Ascending aorta (tissue), 2 donors: Measurements from ENCODE around the gene SLC25A12. TPM values are rescaled to one million over a fixed set of nuclear protein-coding genes. Genes with fewer than 3 reads are reported as not detected.
"Not testable (repeated sequence)": the region's sequence is repeated elsewhere in the genome, so short reads cannot be mapped to it uniquely, and the experiment has no call there.

Experiments used
- DNase-seq, 2 donors: peaks; one replicate each; pipeline ENCODE4 v3.0.0-alpha.2; 2019; ENCODE audit warnings: low spot score in 2 of 2
- H3K27ac ChIP-seq, 2 donors: fragments of 200-600 bp; sonication (generic); one replicate each; pipeline ENCODE4 v1.5.1; 2016 to 2017; ENCODE audit warnings: mild to moderate bottlenecking in 1 of 2
- H3K27me3 ChIP-seq: fragments of 200-600 bp; sonication (generic); one replicate; pipeline ENCODE4 v1.5.1; 2017
- H3K36me3 ChIP-seq, 2 donors: fragments of 200-600 bp; sonication (generic); one replicate each; pipeline ENCODE4 v1.5.1; 2016
- H3K4me1 ChIP-seq, 2 donors: fragments of 200-600 bp; sonication (generic); one replicate each; pipeline ENCODE4 v1.5.1; 2016 to 2017; ENCODE audit warnings: mild to moderate bottlenecking in 1 of 2
- H3K4me3 ChIP-seq, 2 donors: fragments of 200-600 bp; sonication (generic); one replicate each; pipeline ENCODE4 v1.5.1; 2016 to 2017; ENCODE audit warnings: mild to moderate bottlenecking in 1 of 2
- H3K9me3 ChIP-seq, 2 donors: fragments of 200-600 bp; sonication (generic); one replicate each; pipeline ENCODE4 v1.5.1; 2016
- CTCF ChIP-seq, 3 experiments: fragments of 200-600 bp in 2 of 3; fragments of 450-650 bp in 1 of 3; sonication (generic) in 2 of 3; IDR thresholded peaks; one replicate each; pipeline ENCODE4 v1.5.1; 2016 to 2019; ENCODE audit warnings: antibody characterized with exemption in 3 of 3, mild to moderate bottlenecking in 1 of 3, moderate library complexity in 1 of 3
- intact Hi-C: fragments of 100-400 bp; cut with DNase I; formaldehyde crosslinking; loops from one replicate; pipeline ENCODE4 v1.15.1; 2023
- total RNA-seq: library from RNA; depleted of rRNA; stranded (reverse); fragments of >200 nt; gene quantifications from one replicate; pipeline ENCODE4 v1.1.0, GENCODE V29; 2016

The SLC25A12 gene
- total RNA-seq, 1 donor from 2014 or later = 11.9 TPM

GRCh38 chr2:171913517-171913916 lies 19.5 kb upstream of the SLC25A12 start:
- no peak overlapping the region for H3K27ac ChIP-seq
- intact Hi-C loops = no loop called here
- TF ChIP-seq CTCF (IDR thresholded peaks at IDR 0.05) = no peak
- no peaks in the 10 kb centered on the region for H3K4me1 ChIP-seq
- H3K27me3 ChIP-seq = no peaks in the 10 kb centered on the region
- DNase-seq = no peak
- H3K4me3 ChIP-seq = no peak overlapping the region
- H3K9me3 ChIP-seq = no peaks in the 10 kb centered on the region
- no peaks in the 10 kb centered on the region for H3K36me3 ChIP-seq

GRCh38 chr2:171910494-171910893 lies 16.4 kb upstream of the SLC25A12 start:
- Histone ChIP-seq H3K9me3 (no peaks in the 10 kb centered on the region), H3K4me3 (no peak overlapping the region), H3K27me3 (no peaks in the 10 kb centered on the region), H3K36me3 (no peaks in the 10 kb centered on the region), H3K27ac (no peak overlapping the region), H3K4me1 (no peaks in the 10 kb centered on the region)
- no peak for DNase-seq
- TF ChIP-seq CTCF (IDR thresholded peaks at IDR 0.05) = no peak
- intact Hi-C loops = no loop called here

DNA sequence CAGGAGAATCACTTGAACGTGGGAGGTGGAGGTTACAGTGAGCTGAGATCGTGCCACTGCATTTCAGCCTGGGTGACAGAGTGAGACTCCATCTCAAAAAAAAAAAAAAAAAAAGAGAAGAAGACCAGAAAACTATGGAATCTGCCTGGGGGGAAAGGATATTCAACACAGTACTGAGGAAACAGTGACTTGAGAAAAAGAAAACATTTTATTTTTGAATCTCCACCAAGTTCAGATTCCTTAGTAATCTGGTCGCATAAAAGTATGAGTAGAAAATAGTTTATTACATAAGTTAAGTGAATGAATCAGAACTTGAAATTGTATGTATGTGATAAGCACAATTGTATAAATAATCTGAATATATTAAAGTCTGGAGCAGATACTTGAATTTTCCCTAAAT lies 15.2 kb upstream of the SLC25A12 start:
- no peak for TF ChIP-seq CTCF (IDR thresholded peaks at IDR 0.05)
- no peaks in the 10 kb centered on the region for H3K4me1 ChIP-seq
- H3K4me3 ChIP-seq = no peak overlapping the region
- H3K27ac ChIP-seq = no peak overlapping the region
- DNase-seq = no peak
- H3K36me3 ChIP-seq = no peaks in the 10 kb centered on the region
- no peaks in the 10 kb centered on the region for H3K27me3 ChIP-seq
- intact Hi-C loops = no loop called here
- H3K9me3 ChIP-seq = no peaks in the 10 kb centered on the region

DNA sequence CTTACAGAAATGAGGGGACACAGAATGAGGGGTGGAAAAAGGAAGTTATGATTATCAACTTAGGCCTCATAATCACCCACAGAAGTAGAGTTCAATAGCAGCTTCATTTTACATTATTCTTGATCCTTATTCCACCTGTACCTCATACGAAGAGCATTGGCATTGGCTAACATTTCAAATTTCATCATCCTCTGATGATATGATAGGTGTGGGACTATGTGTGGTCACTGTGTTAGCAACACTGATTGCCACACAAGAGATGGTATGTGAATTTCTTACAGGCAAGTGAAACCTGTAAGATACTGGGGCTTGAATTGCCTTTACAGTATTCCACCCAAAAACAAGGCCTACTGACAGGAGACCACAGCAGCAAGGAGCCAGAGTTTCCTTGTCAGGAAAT lies 14.2 kb upstream of the SLC25A12 start:
- Histone ChIP-seq H3K27ac (no peak overlapping the region), H3K9me3 (no peaks in the 10 kb centered on the region), H3K4me1 (no peaks in the 10 kb centered on the region), H3K4me3 (no peak overlapping the region), H3K27me3 (no peaks in the 10 kb centered on the region), H3K36me3 (no peaks in the 10 kb centered on the region)
- no peak for DNase-seq
- TF ChIP-seq CTCF (IDR thresholded peaks at IDR 0.05) = no peak
- intact Hi-C loops = no loop called here

DNA sequence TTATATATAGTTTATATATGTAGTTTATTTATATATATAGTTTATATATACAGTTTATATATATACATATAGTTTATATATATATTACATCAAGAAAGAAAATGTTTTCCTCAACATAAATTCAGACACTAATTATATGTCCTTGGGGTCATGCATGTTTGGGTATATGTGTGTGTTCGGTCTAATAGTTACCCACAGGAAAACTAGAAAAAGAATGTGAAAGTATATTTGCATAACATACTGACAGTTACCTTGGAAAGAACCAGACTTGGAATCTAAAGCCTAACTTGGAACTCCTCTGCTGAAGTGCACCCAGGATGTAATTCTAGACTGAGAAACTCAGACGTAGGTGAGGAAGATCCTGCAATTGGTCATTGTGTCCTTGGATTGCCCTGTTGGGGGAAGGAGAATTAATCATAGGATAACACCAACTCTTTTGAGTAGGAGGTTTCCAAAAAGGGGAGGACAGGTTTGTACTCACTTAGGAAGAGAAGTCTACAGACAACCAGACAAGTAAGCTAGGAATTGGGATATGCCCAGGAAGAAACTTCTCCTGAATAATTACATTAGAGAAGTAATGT lies 8.9 kb upstream of the SLC25A12 start:
- no peaks in the 10 kb centered on the region for H3K27me3 ChIP-seq
- no peak overlapping the region for H3K4me3 ChIP-seq
- no peak for TF ChIP-seq CTCF (IDR thresholded peaks at IDR 0.05)
- no peaks in the 10 kb centered on the region for H3K9me3 ChIP-seq
- H3K36me3 ChIP-seq = no peaks in the 10 kb centered on the region
- H3K27ac ChIP-seq = no peak overlapping the region
- peaks cover 0 to 7% of the 10 kb centered on the region in 2 donors for H3K4me1 ChIP-seq
- intact Hi-C loops = no loop called here
- DNase-seq = no peak

DNA sequence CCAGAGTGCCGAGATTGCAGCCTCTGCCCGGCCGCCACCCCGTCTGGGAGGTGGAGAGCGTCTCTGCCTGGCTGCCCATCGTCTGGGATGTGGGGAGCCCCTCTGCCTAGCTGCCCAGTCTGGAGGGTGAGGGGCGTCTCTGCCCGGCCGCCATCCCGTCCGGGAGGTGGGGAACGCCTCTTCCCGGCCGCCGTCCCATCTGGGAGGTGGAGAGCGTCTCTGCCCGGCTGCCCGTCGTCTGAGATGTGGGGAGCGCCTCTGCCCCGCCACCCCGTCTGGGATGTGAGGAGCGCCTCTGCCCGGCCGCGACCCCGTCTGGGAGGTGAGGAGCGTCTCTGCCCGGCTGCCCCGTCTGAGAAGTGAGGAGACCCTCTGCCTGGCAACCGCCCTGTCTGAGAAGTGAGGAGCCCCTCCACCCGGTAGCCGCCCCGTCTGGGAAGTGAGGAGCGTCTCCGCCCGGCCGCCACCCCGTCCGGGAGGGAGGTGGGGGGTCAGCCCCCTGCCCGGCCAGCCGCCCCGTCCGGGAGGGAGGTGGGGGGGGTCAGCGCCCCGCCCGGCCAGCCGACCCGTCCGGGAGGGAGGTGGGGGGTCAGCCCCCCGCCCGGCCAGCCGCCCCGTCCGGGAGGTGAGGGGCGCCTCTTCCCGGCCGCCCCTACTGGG lies 5.7 kb upstream of the SLC25A12 start:
- DNase-seq, H3K27ac ChIP-seq, H3K27me3 ChIP-seq, H3K36me3 ChIP-seq, H3K9me3 ChIP-seq, H3K4me1 ChIP-seq, H3K4me3 ChIP-seq: not testable (repeated sequence)
- intact Hi-C loops = loop anchor here (10.0 kb wide), 2 partner anchors 215 to 655 kb away; partner anchors contain the start of genes DYNC1I2 and PDK1
